MM.1S (cell line): Measurements from ENCODE around the gene KLRG1.

ENCODE experiments used
- CTCF ChIP-seq: fragments of 300-600 bp; sonication (generic); IDR thresholded peaks from 2 replicates; pipeline ENCODE4 v1.5.1; 2016; ENCODE audit warnings: antibody characterized with exemption, low read length, mixed read lengths
- EZH2 ChIP-seq: fragments of 300-600 bp; sonication (generic); optimal IDR thresholded peaks from 2 replicates; pipeline ENCODE3; 2017; ENCODE audit warnings: low read depth, mild to moderate bottlenecking, antibody characterized with exemption, low read length, mixed read lengths

- no peak for TF ChIP-seq CTCF
- no peak for TF ChIP-seq EZH2
These were observed 54.4 kb downstream of the KLRG1 start for GRCh38 chr12:9043766-9044165.
